Ishikawa (cell line): ENCODE data around the gene MUL1.

Source experiments
- EGR1 ChIP-seq: IDR thresholded peaks from 2 replicates; pipeline ENCODE4 v1.6.1; 2012
- FOXM1 ChIP-seq: IDR thresholded peaks from 2 replicates; pipeline ENCODE4 v1.6.1; 2012; ENCODE audit warnings: low read depth, borderline replicate concordance
- MAX ChIP-seq: IDR thresholded peaks from 2 replicates; pipeline ENCODE4 v1.6.1; 2012
- REST ChIP-seq: IDR thresholded peaks from 2 replicates; pipeline ENCODE4 v1.6.1; 2012; ENCODE audit warnings: low read depth, mild to moderate bottlenecking
- TAF1 ChIP-seq: IDR thresholded peaks from 2 replicates; pipeline ENCODE4 v1.6.1; 2012; ENCODE audit warnings: low read depth, mild to moderate bottlenecking
- TEAD4 ChIP-seq: IDR thresholded peaks from 2 replicates; pipeline ENCODE4 v1.6.1; 2012

- TF ChIP-seq TEAD4 = no peak
- no peak for TF ChIP-seq TAF1
- no peak for TF ChIP-seq MAX
- no peak for TF ChIP-seq FOXM1
- no peak for TF ChIP-seq REST
- no peak for TF ChIP-seq EGR1
These were observed 33.0 kb downstream of the MUL1 start for GRCh38 chr1:20474996-20475395.
